Astrocyte of the cerebellum (primary cell): Measurements from ENCODE around the gene DCST1.

Experiments used
- DNase-seq: peaks from one replicate; pipeline ENCODE4 v3.0.0-alpha.2; 2011; ENCODE audit warnings: low read depth
- H3K4me3 ChIP-seq: 2 replicates; pipeline ENCODE4 v1.5.1; 2011; ENCODE audit warnings: mild to moderate bottlenecking, low read depth, low read length, moderate library complexity
- in situ Hi-C: cut with HindIII; loops from 2 replicates; pipeline ENCODE4 v1.10.0; 2017; ENCODE audit warnings: low sequenced_read_pairs
- TF ChIP-seq, protein P1 (sequence below): IDR thresholded peaks from 2 replicates; pipeline ENCODE4 v1.5.1; 2012; ENCODE audit warnings: low read length, low read depth, moderate library complexity, mild to moderate bottlenecking; ENCODE audit errors: missing control alignments

Gene DCST1

DNA sequence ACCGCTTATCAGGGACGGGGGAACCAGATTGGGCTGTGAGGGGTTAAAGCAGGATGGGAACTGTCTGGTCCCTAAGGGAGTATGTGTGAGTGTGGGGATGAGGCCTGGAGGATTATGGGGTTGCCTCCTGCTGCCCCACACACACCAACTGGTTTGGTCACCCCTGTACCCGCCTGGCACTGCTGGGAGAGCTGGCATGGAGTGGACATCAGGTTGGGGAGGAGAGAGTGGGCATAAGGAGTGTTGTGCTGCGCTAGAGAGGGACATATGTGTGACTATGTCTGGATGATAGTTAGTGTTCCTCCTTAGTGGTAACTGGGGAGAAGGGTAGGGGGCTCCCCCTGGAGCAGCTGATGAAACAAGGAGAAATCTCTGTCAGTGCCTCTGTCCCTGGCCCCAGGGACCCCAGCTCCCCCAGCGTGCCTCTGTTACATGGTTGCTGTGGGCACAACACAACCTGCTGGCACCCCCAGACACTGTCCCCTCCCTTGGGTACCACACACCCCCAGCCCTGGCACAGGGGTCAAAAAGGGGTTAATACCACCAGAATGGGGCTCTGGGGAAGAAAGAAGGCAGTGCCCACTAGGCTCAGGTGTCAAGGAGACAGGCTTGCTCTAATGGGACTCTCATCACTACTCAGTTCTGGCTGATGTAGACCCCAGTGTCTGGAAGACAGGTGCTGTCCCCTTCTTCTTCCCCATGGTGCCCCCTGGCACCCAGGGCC lies 29.1 kb upstream of the DCST1 start:
- H3K4me3 ChIP-seq, result peak overlapping the region; percentile 82
- DNase-seq, result no peak
- in situ Hi-C loops, result no loop called here
- TF ChIP-seq, protein P1, sequence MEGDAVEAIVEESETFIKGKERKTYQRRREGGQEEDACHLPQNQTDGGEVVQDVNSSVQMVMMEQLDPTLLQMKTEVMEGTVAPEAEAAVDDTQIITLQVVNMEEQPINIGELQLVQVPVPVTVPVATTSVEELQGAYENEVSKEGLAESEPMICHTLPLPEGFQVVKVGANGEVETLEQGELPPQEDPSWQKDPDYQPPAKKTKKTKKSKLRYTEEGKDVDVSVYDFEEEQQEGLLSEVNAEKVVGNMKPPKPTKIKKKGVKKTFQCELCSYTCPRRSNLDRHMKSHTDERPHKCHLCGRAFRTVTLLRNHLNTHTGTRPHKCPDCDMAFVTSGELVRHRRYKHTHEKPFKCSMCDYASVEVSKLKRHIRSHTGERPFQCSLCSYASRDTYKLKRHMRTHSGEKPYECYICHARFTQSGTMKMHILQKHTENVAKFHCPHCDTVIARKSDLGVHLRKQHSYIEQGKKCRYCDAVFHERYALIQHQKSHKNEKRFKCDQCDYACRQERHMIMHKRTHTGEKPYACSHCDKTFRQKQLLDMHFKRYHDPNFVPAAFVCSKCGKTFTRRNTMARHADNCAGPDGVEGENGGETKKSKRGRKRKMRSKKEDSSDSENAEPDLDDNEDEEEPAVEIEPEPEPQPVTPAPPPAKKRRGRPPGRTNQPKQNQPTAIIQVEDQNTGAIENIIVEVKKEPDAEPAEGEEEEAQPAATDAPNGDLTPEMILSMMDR, result no peak

DNA sequence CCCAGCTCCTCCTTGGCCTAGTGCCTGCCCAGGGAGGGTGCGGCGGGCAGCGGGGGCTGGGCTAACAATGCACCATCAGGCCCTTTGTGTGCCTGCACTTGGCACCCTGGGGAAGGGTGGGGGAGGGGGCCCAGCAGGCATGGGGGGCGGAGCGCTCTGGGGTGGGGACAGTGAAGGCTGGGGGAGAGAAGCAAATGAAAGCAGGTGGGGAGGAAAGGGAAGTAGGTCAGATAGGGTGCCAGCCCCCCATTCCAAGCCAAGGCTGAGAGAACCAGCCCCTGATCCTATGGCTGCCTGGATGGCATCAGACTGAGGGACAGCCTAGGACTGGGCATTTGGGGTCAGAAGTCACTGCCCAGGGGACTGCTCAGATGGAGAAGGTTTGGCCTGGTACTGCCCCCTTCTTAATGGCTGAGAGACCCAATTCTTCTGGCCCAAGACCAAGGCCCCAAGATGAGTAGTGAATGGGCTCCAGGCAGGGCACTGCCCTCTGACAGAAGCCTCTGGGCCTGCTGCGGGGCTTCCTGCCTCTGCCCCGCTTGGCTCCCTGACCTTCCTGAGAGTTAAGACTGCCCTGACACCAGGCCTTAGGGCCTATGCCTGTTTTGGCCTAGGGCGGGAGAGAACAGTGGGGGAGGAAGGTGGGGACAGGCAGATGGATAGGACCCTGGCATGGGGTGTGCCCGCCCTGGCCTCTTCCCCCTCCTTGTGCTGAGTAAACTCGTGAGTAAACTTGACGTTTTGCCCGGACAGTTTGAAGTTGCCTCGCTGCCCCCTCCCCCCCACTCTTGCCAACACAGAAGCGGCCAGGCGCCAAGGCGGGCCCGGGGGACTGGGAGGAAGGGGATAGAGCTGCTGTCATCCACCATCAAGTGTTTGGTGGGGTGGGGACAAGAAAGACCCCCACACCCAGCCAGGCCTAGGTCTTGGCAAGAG lies 28.3 kb upstream of the DCST1 start:
- H3K4me3 ChIP-seq, result no peak overlapping the region
- TF ChIP-seq, protein P1, result no peak
- DNase-seq, result no peak
- in situ Hi-C loops, result no loop called here

DNA sequence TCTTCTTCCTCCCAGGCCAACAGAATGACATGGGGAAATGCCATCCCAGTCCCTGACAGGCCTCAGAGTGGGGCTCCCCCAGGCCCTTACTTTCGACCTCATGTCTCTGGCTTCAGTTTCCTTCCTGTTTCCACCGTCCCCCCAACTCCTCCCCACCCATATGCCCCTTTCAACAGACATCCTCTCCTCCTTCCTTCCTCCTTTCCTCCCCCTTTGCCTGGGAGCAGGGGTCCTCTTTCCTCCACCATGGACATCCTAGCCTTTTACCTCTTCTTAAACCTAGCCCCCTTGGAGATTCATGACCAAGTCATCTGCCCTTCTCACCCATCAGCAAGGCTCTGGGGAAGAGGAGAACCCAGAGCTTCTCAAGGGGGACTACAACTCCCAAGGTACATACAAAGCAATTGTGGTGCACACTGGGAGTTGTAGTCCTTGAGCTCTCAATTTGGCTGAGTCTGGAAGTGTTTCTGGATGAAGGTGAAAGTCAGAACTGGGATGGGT lies 27.0 kb upstream of the DCST1 start:
- in situ Hi-C loops, result no loop called here
- TF ChIP-seq, protein P1, result no peak
- no peak overlapping the region for H3K4me3 ChIP-seq
- no peak for DNase-seq

DNA sequence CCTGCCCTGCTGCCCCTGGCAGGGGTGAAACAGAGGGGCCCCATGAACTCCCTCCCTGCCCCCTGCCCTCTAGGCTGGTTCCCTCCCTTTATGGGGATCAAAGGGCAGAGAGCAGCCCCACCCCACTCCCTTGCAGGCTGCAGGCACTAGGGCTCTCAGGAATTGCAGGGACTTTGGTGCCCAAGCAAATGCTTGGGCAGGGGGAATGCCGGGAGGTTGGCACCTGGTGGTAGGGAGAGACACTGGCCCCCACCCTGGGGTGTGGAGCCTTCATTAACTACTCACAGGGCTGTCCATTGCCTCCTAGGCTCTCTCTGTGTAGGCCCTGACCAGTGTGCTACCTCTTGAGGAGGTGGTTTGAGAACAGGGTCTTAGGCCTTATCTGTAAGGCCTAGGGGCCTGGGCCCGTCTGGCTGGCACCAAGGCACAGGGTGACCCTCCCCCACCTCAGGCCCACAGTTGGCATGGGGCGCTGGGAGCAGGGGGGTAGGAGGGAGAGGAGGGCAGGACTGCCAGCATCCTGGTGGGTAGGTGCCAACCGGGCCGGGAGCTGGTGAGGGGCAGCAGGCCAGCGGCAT lies 26.3 kb upstream of the DCST1 start:
- in situ Hi-C loops, result no loop called here
- TF ChIP-seq, protein P1, result no peak
- H3K4me3 ChIP-seq, result no peak overlapping the region
- DNase-seq, result no peak

DNA sequence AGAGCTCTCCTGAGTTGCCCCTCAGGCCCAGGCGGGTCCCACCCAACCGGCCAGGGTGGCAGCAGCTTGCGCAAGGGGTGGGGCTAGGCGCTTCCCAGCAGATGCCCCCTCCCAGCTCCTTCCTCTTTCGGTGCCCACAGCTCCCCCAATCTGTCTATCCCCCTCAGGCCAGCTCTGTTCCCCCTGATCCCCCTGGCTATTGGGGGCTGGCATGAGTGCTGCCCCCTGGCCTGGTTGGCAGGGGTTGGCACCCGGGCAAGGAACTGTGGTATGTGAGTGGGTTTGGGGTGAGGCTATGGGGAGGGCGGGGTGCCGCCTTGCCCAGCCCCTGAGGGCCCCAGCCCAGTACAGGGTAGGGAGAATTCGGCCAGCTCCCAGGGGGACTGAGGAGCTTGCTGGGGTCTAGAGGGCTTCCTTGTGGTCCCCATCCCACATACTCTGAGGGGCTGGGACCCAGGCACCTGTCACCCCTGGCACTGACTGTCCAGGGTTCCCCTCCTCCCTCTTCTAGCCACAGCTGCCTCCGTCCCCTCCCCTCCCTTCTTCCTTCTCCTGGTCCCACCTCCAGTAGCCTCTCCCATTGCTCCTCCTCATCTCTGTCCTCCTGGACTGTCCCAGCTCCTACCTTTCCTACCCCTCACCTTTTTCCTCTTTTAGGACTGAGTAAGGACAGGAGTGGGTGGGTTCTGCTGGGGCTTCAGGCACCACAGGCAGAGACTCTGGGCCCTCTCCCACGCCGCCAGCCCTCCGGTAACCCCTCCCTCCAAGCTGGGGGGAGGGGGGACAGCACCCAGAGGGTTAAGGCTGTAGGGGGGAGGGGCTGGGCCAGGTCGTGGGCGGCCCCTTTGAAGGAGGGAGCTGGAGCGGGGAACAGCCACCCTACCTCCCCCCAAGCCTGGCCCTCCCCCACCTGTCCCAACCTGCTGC lies 25.3 kb upstream of the DCST1 start:
- TF ChIP-seq, protein P1, result no peak
- DNase-seq, result no peak
- H3K4me3 ChIP-seq, result no peak overlapping the region
- in situ Hi-C loops, result no loop called here
